Bronchial epithelial cell (primary cell): ENCODE data around the gene GNPTAB. TPM values are rescaled to one million over a fixed set of nuclear protein-coding genes. Genes with fewer than 3 reads are reported as not detected.

Source experiments
- DNase-seq: peaks from one replicate; pipeline ENCODE4 v3.0.0-alpha.2; 2010; ENCODE audit warnings: low read depth
- FAIRE-seq: peaks from 2 replicates; lab custom pipeline; 2011; peaks lifted over from hg19 to GRCh38; lab: Jason Lieb, UNC
- H3K27me3 ChIP-seq: 2 replicates; pipeline ENCODE4 v1.5.1; 2011; ENCODE audit warnings: low read length; ENCODE audit not compliant: control insufficient read depth, insufficient read depth
- H3K36me3 ChIP-seq: 2 replicates; pipeline ENCODE4 v1.5.1; 2011; ENCODE audit warnings: low read length; ENCODE audit not compliant: control insufficient read depth, insufficient read depth
- H3K4me3 ChIP-seq: 2 replicates; pipeline ENCODE4 v1.5.1; 2011; ENCODE audit warnings: mild to moderate bottlenecking, low read depth, low read length, control low read depth
- CTCF ChIP-seq: IDR thresholded peaks from 2 replicates; pipeline ENCODE4 v1.5.1; 2011; ENCODE audit warnings: mild to moderate bottlenecking, moderate library complexity, low read length, control low read depth, inconsistent platforms; ENCODE audit not compliant: insufficient read depth, severe bottlenecking
- total RNA-seq: library from RNA; depleted of rRNA; stranded (reverse); fragments of >200 nt; gene quantifications from 2 replicates; pipeline ENCODE4 v1.2.1, GENCODE V29; 2014

The GNPTAB gene
- total RNA-seq, 1 donor from 2014 or later, result 15.8 TPM

DNA sequence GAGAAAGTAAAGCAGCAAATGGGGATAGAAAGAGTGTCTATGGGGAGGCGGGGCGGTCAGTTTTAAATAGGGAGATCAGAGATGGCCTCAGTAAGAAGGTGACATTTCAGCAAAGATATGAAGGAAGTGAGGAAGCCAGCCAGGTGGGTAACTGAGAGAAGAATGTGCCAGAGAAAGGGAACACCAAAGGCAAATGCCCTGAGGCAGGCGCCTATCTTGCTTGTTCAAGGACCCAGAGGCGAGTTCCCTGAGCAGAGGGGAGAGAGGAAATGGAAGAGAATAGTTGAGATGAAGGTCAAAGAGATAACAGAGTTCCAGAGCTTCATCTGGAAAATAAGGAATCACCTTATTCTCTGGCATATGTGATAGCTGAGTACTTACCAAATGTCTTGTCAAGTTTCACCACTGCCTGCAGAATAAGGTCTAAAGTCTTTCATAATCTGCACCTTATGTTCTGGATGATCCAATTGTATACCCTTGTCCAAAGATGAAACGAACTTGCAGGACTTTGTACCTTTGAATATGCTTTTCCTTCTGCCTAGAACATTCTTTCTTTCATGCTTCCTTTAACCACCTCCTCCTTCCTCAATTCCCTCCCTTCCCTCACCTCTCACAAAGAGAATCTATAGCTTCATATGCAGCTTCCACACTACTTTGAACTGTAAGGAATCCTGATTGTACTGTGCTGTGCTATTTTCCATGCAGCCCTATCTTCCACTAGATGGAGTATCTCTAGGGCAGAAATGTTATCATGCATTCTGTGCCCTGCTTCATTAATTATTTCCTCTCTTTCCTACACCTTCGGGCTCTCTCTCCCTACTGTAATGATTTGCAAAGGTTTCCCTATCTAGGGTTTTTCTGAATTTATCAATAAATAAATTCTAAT, 38.5 kb downstream of the GNPTAB start:
- Histone ChIP-seq H3K4me3 (no peak overlapping the region), H3K36me3 (peaks cover 3% of the 10 kb centered on the region), H3K27me3 (no peaks in the 10 kb centered on the region)
- peak; percentile 29 for TF ChIP-seq CTCF
- DNase-seq (peak; percentile 8), FAIRE-seq (no peak)

- peaks cover 3% of the 10 kb centered on the region for H3K36me3 ChIP-seq
- no peak overlapping the region for H3K4me3 ChIP-seq
- no peaks in the 10 kb centered on the region for H3K27me3 ChIP-seq
- TF ChIP-seq CTCF, result no peak
- DNase-seq (no peak), FAIRE-seq (no peak)
Measured at GRCh38 chr12:101789171-101789570, 41.6 kb downstream of the GNPTAB start.

GRCh38 chr12:101785671-101786070, 45.1 kb downstream of the GNPTAB start:
- no peak overlapping the region for H3K4me3 ChIP-seq
- no peak for DNase-seq
- H3K27me3 ChIP-seq, result no peaks in the 10 kb centered on the region
- H3K36me3 ChIP-seq, result peaks cover 3% of the 10 kb centered on the region
- TF ChIP-seq CTCF, result no peak
- no peak for FAIRE-seq

DNA sequence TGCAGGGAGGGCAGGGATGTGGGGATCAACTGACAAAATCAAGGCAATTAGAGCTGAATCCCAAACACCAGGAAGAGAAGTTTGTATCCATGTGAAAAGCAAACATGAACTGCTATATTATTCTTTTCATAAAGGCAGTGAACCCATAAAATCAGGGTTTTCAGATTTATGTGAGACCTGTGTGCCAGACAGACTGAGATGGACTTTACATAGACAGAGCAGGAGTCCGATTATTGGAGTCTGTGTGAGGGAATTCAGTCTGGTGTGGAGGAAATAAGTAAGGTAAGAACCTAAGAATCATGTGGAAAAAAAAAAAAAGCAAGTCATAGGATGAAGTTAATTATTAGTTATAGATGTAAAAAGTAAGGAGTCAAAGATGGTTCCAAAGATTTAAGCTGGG, 46.4 kb downstream of the GNPTAB start:
- Histone ChIP-seq H3K36me3 (peaks cover 3% of the 10 kb centered on the region), H3K4me3 (no peak overlapping the region), H3K27me3 (no peaks in the 10 kb centered on the region)
- DNase-seq (no peak), FAIRE-seq (no peak)
- TF ChIP-seq CTCF, result no peak

GRCh38 chr12:101783838-101784237, 46.9 kb downstream of the GNPTAB start:
- Histone ChIP-seq H3K4me3 (no peak overlapping the region), H3K27me3 (no peaks in the 10 kb centered on the region), H3K36me3 (peaks cover 1% of the 10 kb centered on the region)
- FAIRE-seq (no peak), DNase-seq (no peak)
- no peak for TF ChIP-seq CTCF

GRCh38 chr12:101783150-101783549, 47.6 kb downstream of the GNPTAB start:
- Histone ChIP-seq H3K36me3 (peaks cover under 1% of the 10 kb centered on the region), H3K27me3 (no peaks in the 10 kb centered on the region), H3K4me3 (no peak overlapping the region)
- FAIRE-seq, result no peak
- no peak for DNase-seq
- TF ChIP-seq CTCF, result no peak
